ENCODE measurements around the gene CLEC4C.
"Not testable (repeated sequence)": the region's sequence is repeated elsewhere in the genome, so short reads cannot be mapped to it uniquely, and the experiment has no call there.

The CLEC4C gene

GRCh38 chr12:7747246-7747645 lies at the start of gene CLEC4C:
CLEC4C (minus strand) TSS chr12:7747375; CDS start chr12:7747348, 27 bp downstream.
- no peak for TF ChIP-seq CTCF (IDR thresholded peaks at IDR 0.05)
- no peak within 1 kb of the TSS for H3K4me3 ChIP-seq (ENCODE audit: low read depth, low read length)
- no peak within 1 kb of the TSS for H3K4me2 ChIP-seq (ENCODE audit: low read length)
- no peaks in the 10 kb centered on the region for H3K4me1 ChIP-seq
- no peaks in the 10 kb centered on the region for H3K36me3 ChIP-seq (ENCODE audit: control insufficient read depth, insufficient read depth, low read length)
- H3K27ac ChIP-seq = no peak within 1 kb of the TSS
- no peaks in the 10 kb centered on the region for H3K9me3 ChIP-seq (ENCODE audit: control insufficient read depth, low read length)
- no peak within 1 kb of the TSS for H2AFZ ChIP-seq
- H3K9ac ChIP-seq = no peak within 1 kb of the TSS
- H3K27me3 ChIP-seq (ENCODE audit: control insufficient read depth, insufficient read depth, low read length) = no peaks in the 10 kb centered on the region
- H3K79me2 ChIP-seq = no peaks in the 10 kb centered on the region

GRCh38 chr12:7793211-7793610 lies 46.0 kb upstream of the CLEC4C start:
- Histone ChIP-seq H3K36me3 (ENCODE audit: control insufficient read depth, insufficient read depth, low read length) (no peaks in the 10 kb centered on the region), H3K4me3 (ENCODE audit: low read depth, low read length) (no peak overlapping the region), H3K79me2 (no peaks in the 10 kb centered on the region), H3K9me3 (ENCODE audit: control insufficient read depth, low read length) (no peaks in the 10 kb centered on the region), H3K4me2 (ENCODE audit: low read length) (no peak overlapping the region), H2AFZ (no peak overlapping the region), H3K9ac (no peak overlapping the region), H3K27ac (no peak overlapping the region), H3K4me1 (no peaks in the 10 kb centered on the region), H3K27me3 (ENCODE audit: control insufficient read depth, insufficient read depth, low read length) (no peaks in the 10 kb centered on the region)
- TF ChIP-seq CTCF (IDR thresholded peaks at IDR 0.05) = no peak

GRCh38 chr12:7788884-7789528 lies 41.8 kb upstream of the CLEC4C start, which contains the start of gene NANOG:
NANOG (plus strand) TSS chr12:7789402; CDS start chr12:7789615, 213 bp downstream.
- H2AFZ ChIP-seq; H3K4me1 ChIP-seq; H3K9me3 ChIP-seq (ENCODE audit: control insufficient read depth, low read length); H3K4me3 ChIP-seq (ENCODE audit: low read depth, low read length); H3K79me2 ChIP-seq; H3K27ac ChIP-seq; H3K27me3 ChIP-seq (ENCODE audit: control insufficient read depth, insufficient read depth, low read length); H3K9ac ChIP-seq; H3K36me3 ChIP-seq (ENCODE audit: control insufficient read depth, insufficient read depth, low read length); H3K4me2 ChIP-seq (ENCODE audit: low read length): not testable (repeated sequence)

- H2AFZ ChIP-seq = no peak overlapping the region
- H3K9ac ChIP-seq = no peak overlapping the region
- no peaks in the 10 kb centered on the region for H3K36me3 ChIP-seq (ENCODE audit: control insufficient read depth, insufficient read depth, low read length)
- no peak overlapping the region for H3K4me3 ChIP-seq (ENCODE audit: low read depth, low read length)
- TF ChIP-seq CTCF (IDR thresholded peaks at IDR 0.05) = no peak
- H3K27ac ChIP-seq = no peak overlapping the region
- H3K9me3 ChIP-seq (ENCODE audit: control insufficient read depth, low read length) = no peaks in the 10 kb centered on the region
- H3K4me2 ChIP-seq (ENCODE audit: low read length) = no peak overlapping the region
- no peaks in the 10 kb centered on the region for H3K27me3 ChIP-seq (ENCODE audit: control insufficient read depth, insufficient read depth, low read length)
- no peaks in the 10 kb centered on the region for H3K79me2 ChIP-seq
- no peaks in the 10 kb centered on the region for H3K4me1 ChIP-seq
These were observed 41.1 kb upstream of the CLEC4C start for GRCh38 chr12:7788294-7788660.

- Histone ChIP-seq H2AFZ (no peak overlapping the region), H3K4me3 (ENCODE audit: low read depth, low read length) (no peak overlapping the region), H3K36me3 (ENCODE audit: control insufficient read depth, insufficient read depth, low read length) (no peaks in the 10 kb centered on the region), H3K9me3 (ENCODE audit: control insufficient read depth, low read length) (no peaks in the 10 kb centered on the region), H3K27ac (no peak overlapping the region), H3K27me3 (ENCODE audit: control insufficient read depth, insufficient read depth, low read length) (no peaks in the 10 kb centered on the region), H3K79me2 (no peaks in the 10 kb centered on the region), H3K4me1 (no peaks in the 10 kb centered on the region), H3K4me2 (ENCODE audit: low read length) (no peak overlapping the region), H3K9ac (no peak overlapping the region)
- no peak for TF ChIP-seq CTCF (IDR thresholded peaks at IDR 0.05)
These were observed 40.6 kb upstream of the CLEC4C start for GRCh38 chr12:7787574-7788293.
